Fibroblast of mammary gland (primary cell): ENCODE measurements around the gene EEFSEC.

Experiments used
- DNase-seq: peaks from one replicate; pipeline ENCODE4 v3.0.0-alpha.2; 2010; ENCODE audit warnings: low read depth
- H3K4me3 ChIP-seq: 2 replicates; pipeline ENCODE4 v1.5.1; 2011; ENCODE audit warnings: low read depth, mild to moderate bottlenecking, low read length, moderate library complexity; ENCODE audit not compliant: control insufficient read depth
- TF ChIP-seq, protein P1 (sequence below): conservative IDR thresholded peaks from 2 replicates; pipeline ENCODE4 v1.5.1; 2011; ENCODE audit warnings: low read depth, low read length, inconsistent platforms; ENCODE audit not compliant: control insufficient read depth, insufficient read depth

Gene EEFSEC

GRCh38 chr3:128427872-128428822, 274.9 kb downstream of the EEFSEC start:
- TF ChIP-seq, protein P1, sequence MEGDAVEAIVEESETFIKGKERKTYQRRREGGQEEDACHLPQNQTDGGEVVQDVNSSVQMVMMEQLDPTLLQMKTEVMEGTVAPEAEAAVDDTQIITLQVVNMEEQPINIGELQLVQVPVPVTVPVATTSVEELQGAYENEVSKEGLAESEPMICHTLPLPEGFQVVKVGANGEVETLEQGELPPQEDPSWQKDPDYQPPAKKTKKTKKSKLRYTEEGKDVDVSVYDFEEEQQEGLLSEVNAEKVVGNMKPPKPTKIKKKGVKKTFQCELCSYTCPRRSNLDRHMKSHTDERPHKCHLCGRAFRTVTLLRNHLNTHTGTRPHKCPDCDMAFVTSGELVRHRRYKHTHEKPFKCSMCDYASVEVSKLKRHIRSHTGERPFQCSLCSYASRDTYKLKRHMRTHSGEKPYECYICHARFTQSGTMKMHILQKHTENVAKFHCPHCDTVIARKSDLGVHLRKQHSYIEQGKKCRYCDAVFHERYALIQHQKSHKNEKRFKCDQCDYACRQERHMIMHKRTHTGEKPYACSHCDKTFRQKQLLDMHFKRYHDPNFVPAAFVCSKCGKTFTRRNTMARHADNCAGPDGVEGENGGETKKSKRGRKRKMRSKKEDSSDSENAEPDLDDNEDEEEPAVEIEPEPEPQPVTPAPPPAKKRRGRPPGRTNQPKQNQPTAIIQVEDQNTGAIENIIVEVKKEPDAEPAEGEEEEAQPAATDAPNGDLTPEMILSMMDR = no peak
- no peak for DNase-seq
- no peak overlapping the region for H3K4me3 ChIP-seq

DNA sequence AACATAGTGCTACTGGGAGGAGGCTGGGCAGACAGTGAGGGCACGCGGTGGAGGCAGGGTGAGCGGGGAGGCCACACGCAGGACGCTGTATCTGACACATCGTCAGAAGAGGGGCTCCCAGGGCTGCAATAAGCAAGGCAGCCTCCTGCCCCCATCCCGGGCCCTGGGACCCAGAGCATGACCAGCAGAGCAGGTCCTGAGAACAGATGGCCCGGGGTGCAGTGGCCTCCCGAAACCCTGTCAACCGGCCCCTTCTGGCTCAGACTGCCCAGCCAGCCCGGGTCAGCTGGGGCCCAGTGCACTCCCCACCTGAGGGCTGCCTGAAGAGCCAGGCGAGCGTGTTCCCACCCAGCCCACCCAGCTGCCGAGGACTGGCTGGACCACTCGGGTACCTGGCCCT, 276.0 kb downstream of the EEFSEC start:
- H3K4me3 ChIP-seq = no peak overlapping the region
- TF ChIP-seq, protein P1 = no peak
- no peak for DNase-seq

- no peak for DNase-seq
- H3K4me3 ChIP-seq = no peak overlapping the region
- TF ChIP-seq, protein P1 = no peak
These were observed 276.5 kb downstream of the EEFSEC start for GRCh38 chr3:128429751-128430150.

GRCh38 chr3:128430301-128430700, 277.0 kb downstream of the EEFSEC start:
- DNase-seq = no peak
- H3K4me3 ChIP-seq = no peak overlapping the region
- TF ChIP-seq, protein P1 = no peak

- TF ChIP-seq, protein P1 = no peak
- no peak for DNase-seq
- no peak overlapping the region for H3K4me3 ChIP-seq
These were observed 277.4 kb downstream of the EEFSEC start for GRCh38 chr3:128430731-128431130.

GRCh38 chr3:128431803-128432300, 278.6 kb downstream of the EEFSEC start:
- no peak for DNase-seq
- TF ChIP-seq, protein P1 = no peak
- no peak overlapping the region for H3K4me3 ChIP-seq
